Measurements from ENCODE around the gene IGFBP4. TPM values are rescaled to one million over a fixed set of nuclear protein-coding genes. Genes with fewer than 3 reads are reported as not detected.
A peak's percentile ranks its signal among the peaks of the same experiment; 100 is the strongest.

Gene IGFBP4
- total and polyA plus RNA-seq, 11 donors = 103 to 342 (median 133) TPM

- peaks cover 0 to 72% (median 48%) of the 10 kb centered on the region in 9 donors for H3K36me3 ChIP-seq
- H3K27me3 ChIP-seq = no peaks in the 10 kb centered on the region
- intact Hi-C loops (cut with DNase I) = no loop called here
- H3K4me1 ChIP-seq = peaks cover 18 to 93% (median 65%) of the 10 kb centered on the region in 12 donors
- no peak for ATAC-seq
- no peak for TF ChIP-seq POLR2A (IDR thresholded peaks at IDR 0.05)
- TF ChIP-seq CTCF (IDR thresholded peaks at IDR 0.05) = no peak
- H3K27ac ChIP-seq = peak overlapping the region in 3 of 12 donors; percentile 0 to 97 (median 70)
- no peaks in the 10 kb centered on the region for H3K9me3 ChIP-seq
- no peak overlapping the region for H3K4me3 ChIP-seq
- WGBS, 4 donors = 83 to 93% (median 89%) methylated on average over 19 of the region's 19 CpGs
- DNase-seq = peak in 1 of 5 donors; percentile 17
These were observed 10.8 kb downstream of the IGFBP4 start for GRCh38 chr17:40453881-40454612.

DNA sequence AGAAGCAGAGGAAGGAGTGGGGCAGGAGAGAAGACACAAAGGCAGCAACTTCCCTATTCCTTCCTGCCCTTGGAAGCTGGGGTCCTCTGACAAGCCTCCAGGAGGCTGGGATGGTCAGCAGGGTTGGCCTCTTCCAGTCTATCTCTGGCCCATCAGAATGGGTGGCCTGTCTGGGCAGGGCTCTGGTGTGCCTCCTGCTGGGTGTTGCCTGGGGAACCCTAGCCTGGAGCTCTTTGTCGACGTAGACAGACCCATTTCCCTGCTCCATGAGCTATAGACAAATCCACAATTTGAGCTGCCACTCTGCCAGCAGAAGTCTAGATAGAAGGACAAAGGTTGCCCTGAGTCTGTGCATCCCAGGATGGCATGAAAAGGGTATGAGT lies 11.4 kb downstream of the IGFBP4 start:
- peaks cover 0 to 72% (median 48%) of the 10 kb centered on the region in 9 donors for H3K36me3 ChIP-seq
- peak overlapping the region in 2 of 12 donors; percentile 0 to 97 for H3K27ac ChIP-seq
- intact Hi-C loops (cut with DNase I) = no loop called here
- H3K4me3 ChIP-seq = no peak overlapping the region
- peak in 2 of 5 donors; percentile 12 to 20 for DNase-seq
- peaks cover 14 to 89% (median 63%) of the 10 kb centered on the region in 12 donors for H3K4me1 ChIP-seq
- WGBS, 4 donors = 65 to 91% (median 85%) methylated on average over 2 of the region's 2 CpGs; no CpG with 5 or more reads in 1 of the 4 donors
- H3K9me3 ChIP-seq = no peaks in the 10 kb centered on the region
- ATAC-seq = no peak
- H3K27me3 ChIP-seq = no peaks in the 10 kb centered on the region
- TF ChIP-seq CTCF (IDR thresholded peaks at IDR 0.05) (no peak), POLR2A (IDR thresholded peaks at IDR 0.05) (no peak)

DNA sequence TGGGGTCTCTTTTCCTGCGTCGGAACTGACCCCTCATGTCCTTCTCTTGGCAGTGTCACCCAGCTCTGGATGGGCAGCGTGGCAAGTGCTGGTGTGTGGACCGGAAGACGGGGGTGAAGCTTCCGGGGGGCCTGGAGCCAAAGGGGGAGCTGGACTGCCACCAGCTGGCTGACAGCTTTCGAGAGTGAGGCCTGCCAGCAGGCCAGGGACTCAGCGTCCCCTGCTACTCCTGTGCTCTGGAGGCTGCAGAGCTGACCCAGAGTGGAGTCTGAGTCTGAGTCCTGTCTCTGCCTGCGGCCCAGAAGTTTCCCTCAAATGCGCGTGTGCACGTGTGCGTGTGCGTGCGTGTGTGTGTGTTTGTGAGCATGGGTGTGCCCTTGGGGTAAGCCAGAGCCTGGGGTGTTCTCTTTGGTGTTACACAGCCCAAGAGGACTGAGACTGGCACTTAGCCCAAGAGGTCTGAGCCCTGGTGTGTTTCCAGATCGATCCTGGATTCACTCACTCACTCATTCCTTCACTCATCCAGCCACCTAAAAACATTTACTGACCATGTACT lies 13.2 kb downstream of the IGFBP4 start:
- no peak for TF ChIP-seq POLR2A (IDR thresholded peaks at IDR 0.05)
- no peak for TF ChIP-seq CTCF (IDR thresholded peaks at IDR 0.05)
- intact Hi-C loops (cut with DNase I) = no loop called here
- Histone ChIP-seq H3K4me3 (no peak overlapping the region), H3K36me3 (peaks cover 0 to 72% (median 48%) of the 10 kb centered on the region in 9 donors), H3K9me3 (no peaks in the 10 kb centered on the region), H3K27me3 (no peaks in the 10 kb centered on the region), H3K27ac (peak overlapping the region in 6 of 12 donors; percentile 4 to 97 (median 29)), H3K4me1 (peaks cover 11 to 82% (median 51%) of the 10 kb centered on the region in 12 donors)
- ATAC-seq (peak in 3 of 4 donors; percentile 3 to 9 (median 4)), DNase-seq (peak in 3 of 5 donors; percentile 52 to 69 (median 54))
- 54 to 75% (median 57%) methylated on average over 13 to 16 of the region's 16 CpGs for WGBS, 4 donors

GRCh38 chr17:40457369-40457768 lies 14.1 kb downstream of the IGFBP4 start:
- no peaks in the 10 kb centered on the region for H3K9me3 ChIP-seq
- WGBS, 4 donors = 83 to 89% (median 87%) methylated on average over 3 of the region's 3 CpGs
- ATAC-seq = no peak
- H3K4me3 ChIP-seq = no peak overlapping the region
- intact Hi-C loops (cut with DNase I) = no loop called here
- peaks cover 0 to 66% (median 48%) of the 10 kb centered on the region in 9 donors for H3K36me3 ChIP-seq
- DNase-seq = peak in 1 of 5 donors; percentile 0
- H3K4me1 ChIP-seq = peaks cover 6 to 82% (median 50%) of the 10 kb centered on the region in 12 donors
- peak overlapping the region in 4 of 12 donors; percentile 4 to 97 (median 9) for H3K27ac ChIP-seq
- TF ChIP-seq CTCF (IDR thresholded peaks at IDR 0.05) (no peak), POLR2A (IDR thresholded peaks at IDR 0.05) (no peak)
- H3K27me3 ChIP-seq = no peaks in the 10 kb centered on the region

Data from heart left ventricle (tissue), 16 donors.